ENCODE measurements around the gene P4HB.
"Not testable (repeated sequence)": the region's sequence is repeated elsewhere in the genome, so short reads cannot be mapped to it uniquely, and the experiment has no call there.

The P4HB gene

DNA sequence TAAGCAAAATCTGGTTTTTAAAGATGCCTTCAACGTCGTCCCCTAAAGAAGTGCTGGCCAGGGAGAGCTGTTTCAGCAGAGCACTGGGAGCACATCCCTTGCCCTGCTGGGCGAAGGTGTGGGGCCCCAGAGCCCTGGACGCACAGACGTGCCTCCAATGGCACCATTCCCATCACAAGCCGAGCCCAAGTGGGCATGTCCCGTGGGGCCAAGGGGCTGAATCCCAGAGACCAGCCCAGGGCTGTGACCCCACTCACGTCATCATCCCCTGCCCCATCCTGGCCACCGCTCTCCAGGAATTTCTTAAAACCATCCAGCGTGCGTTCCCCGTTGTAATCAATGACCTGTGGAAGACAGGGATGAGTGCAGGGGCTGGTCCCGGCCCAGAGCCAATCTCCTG lies 15.4 kb downstream of the P4HB start:
- no peak for DNase-seq

DNA sequence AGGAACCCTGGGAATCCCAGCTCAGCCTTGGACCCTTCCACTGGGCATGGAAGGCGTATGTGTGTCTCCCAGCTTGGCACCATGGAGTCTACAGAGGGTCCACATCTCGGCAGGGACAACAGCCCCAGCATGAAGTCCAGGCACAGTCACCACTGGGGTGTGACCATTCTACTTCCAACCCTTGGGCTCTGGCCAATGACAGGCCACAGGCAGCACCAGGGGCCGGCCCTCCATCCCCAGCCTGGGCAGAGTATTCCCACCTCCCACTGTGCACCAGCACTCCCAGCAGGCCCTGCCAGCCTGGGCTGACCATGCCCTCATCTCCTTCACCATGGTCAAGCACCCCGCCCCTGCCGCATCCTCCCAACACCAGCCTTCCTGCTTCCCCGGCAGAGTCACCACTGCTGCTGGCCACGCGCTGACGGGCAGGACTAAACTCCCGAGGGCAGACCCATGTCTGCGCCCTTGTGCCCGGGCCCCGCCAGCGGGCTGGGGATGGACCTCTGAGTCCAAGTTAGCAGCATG lies 15.9 kb downstream of the P4HB start:
- no peak for DNase-seq

DNA sequence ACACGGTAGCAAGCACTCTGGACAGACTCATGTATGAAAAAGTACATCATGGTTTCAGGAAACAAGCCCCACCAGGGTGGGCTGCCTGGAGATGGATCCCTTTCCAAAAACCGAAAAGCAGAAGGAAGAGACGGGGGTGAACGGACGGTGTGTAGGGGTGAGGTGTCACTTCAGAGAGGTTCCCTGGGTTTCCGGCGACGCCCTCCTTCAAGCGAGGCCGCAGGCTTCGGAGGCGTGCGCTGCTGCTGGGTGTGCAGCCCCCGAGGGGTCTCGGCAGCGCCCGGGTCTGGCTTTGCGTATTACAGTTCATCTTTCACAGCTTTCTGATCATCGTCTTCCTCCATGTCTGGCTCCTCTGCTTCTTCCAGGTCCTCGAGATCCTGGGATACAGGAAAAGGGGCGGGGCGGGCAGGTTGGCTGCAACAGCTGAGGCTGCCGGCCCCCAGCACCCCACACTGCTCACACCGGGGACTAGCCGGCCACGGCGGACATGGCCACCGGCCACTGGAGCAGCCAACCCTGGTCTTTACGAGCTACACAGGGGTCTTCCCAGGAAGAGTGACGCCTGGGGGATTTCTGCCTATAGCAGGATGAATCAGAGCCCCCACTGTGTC lies 16.5 kb downstream of the P4HB start:
- no peak for DNase-seq

DNA sequence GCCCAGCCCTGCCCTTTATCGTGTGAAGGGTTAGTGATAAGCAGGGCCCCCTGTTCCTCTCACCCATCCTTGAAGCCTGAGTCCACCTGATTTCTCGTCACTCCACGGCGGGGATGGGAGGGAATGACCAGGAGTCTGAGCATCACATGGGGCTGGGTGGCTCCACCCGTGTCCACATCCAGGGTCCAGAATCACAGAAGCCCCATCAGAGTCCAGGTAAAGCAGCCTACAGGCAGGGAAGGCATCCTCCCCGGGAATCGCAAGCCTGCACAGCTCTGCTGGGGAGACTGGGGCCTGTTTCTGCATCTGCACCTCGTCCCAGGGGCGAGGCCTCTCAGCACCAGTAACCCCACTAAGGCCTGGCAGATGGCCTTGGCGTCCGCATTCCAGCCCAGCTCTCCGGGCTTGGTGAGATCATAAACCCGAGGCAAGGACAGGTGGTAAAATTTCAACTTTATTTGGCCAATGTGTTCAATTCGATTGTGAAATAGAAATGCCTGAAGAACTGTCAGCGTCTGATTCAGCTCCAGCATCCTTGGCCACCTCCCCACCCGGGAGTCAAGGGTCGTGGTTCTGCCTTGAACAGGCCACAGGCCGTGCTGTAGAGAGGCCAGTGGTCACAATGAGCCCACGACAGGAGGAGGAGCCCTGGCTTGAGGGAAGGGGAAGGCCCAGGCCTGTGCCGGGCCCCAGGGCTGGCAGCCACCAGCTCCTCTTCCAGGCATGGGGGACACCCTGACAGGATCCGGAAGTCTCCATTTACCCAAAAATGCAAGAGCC lies 17.4 kb downstream of the P4HB start:
- DNase-seq = no peak

DNA sequence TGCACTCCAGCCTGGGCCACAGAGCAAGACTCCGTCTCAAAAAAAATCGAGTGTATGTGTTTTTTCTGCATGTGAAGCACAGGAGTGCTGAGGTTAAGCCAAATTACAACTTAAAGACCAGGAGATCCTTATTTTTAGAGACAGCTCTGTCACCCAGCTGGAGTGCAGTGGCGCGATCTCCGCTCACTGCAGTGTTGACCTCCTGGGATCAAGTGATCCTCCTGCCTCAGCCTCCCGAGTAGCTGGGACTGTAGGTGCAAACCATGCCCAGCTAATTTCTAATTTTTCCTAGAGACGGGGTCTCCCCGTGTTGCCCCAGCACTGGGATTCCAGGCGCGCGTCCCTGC lies 18.0 kb downstream of the P4HB start:
- DNase-seq = no peak

DNA sequence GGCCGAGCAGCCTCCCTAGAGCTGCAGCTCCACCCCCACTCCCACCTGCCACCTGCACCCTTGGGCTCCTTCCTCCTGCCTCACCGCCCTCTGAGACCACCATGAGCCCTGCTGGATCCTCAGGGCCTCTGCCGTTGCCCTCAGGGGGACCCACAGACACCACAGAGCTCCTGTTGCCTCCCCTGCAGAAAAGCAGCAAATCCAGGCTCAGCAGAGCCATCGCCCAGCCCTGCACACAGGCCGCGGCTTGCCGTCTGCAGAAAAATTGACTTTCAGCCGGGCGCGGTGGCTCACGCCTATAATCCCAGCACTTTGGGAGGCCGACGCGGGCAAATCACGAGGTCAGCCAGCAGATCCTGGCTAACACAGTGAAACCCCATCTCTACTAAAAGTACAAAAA lies 18.5 kb downstream of the P4HB start:
- no peak for DNase-seq

DNA sequence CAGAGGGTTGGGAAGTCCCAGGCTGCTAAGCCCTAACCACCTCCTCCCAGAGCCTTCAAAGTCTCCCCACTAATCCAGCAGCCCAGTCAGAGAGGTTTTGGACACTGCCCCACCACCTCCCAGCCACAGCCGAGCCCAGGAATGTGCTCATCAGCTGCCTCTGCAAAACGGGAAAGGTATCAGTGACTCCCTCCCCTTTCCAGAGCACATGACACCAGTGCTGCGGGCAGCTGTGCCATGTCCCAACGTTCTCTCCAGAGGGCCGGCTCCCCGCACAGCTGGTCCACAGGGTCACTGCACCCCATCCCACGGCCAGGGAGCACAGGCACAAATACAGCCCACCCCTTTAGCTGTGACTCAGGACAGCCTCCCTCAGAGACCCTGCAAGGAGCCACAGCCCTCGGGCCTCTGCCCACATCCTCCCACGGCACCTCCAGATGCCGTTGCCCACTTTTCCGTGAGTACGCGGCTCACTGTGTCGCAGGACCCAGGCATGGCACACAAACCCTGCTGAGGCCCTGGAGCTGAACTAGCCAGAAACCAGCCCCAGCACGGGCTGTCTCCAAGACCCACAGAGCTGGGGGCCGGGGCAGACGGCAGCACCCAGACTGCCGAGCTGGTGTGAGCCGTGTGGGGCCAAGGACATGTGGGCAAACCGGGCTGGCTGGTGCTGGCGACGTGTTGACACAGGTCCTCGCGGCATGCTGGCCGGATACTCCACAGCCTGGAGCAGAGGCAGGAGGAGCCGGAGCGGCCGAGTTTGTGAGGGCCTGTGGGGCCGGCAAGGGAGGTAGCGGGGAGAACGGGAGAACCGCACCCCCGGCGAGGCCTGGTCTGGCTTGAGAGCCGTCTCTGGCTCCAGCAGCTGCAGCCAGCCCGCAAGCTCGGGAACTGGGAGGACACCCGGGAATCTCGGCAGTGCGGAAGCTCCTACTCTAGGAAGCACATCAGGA lies 19.2 kb downstream of the P4HB start:
- no peak for DNase-seq

DNA sequence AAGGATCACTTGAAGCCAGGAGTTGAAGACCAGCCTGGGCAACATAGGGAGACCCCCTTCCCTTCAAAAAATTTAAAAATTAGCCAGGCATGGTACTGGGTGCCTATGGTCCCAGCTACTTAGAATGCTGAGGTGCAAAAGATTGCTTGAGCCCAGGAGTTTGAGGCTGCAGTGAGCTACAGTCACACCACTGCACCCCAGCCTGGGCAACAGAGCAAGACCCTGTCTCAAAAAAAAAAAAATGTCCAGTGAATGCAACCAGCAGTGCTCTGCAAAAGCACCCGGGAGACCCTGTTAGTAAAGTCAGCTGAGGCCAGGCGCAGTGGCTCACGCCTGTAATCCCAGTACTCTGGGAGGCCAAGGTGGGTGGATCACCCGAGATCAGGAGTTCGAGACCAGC lies 20.3 kb downstream of the P4HB start:
- not testable (repeated sequence) for DNase-seq

DNA sequence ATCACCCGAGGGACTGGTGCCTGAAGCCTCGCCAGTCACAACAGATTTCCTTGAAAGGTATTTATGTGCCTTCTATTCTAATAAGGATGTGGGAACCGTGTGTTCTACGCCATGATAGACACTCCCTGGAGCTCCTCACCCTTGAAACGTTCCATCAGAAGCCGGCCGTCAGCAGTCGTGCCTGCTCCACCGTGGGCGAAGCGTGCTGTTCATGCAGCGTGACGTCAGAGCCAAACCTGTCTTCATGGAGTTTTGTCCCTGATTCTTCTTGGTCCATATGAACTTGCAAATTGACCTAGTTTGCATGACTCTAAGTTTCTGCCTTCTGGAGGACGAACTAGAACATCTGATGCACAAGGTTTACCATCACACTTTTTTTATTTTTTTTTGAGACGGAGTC lies 21.0 kb downstream of the P4HB start:
- no peak for DNase-seq

DNA sequence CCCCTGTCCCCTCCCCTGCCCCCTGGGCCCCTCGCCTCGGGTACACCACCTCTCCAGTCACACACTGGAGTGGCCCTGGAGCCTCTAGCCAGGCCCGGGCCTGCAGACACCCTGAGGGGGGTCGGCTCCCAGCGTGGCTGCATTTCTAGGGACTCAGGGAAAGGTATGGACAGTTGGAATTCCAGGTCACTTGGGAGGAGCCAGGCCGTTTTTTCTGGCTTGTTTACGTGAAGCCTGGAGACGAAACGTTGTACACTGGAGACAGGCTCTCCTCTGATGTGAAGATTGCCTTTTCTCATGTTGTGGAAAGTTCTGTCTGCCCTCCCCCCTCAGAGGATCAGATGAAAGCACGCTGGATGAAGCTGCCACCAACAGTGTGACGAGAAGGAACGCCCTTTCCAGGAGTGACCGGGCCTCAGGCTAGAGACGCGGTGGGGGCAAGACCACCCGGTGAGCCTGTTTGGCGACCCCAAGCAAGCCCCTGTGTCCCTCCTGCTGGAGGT lies 21.5 kb downstream of the P4HB start:
- DNase-seq = no peak

DNA sequence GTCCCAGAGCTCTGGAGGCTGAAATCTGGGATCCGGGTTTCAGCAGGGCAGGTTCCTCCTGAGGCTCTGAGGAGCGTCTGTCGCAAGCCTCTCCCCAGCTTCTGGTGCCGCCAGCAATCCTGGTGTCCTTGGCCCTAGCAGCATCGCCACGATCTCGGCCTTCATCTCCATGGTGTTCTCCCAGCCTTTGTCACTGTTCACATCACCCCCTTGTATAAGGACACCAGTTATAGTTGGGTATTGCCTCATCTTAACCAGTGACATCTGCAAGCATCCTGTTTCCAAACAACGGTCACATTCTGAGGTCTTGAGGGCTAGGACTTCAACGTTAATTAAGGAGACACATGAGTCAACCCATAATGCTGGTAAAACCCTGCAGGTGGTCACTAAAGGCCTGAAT lies 22.7 kb downstream of the P4HB start:
- no peak for DNase-seq

DNA sequence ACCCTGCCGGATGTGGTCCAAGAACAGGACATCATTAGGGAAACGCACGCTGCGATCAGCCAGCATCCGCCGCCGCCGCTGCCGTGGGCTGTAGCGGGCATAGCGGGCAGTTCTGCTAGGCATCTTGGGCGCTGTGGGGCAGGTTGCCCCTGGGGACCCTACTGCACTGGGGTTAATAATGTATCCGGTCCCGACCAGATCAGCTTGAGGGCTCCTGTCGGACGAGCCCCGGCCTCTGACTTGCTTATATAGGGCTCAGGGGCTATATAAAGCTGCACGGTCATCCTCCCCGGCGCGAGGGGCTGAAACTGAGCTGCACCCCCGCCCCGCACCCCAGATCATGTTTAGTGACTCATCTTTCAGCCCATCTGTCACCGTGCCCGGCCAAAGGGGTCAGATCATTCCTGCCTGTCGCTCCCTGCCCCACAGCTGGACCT lies 25.5 kb downstream of the P4HB start, which contains the start of gene PPP1R27:
Gene PPP1R27, minus strand, starts transcription at position 220 of the 437 bp plus-strand sequence. Its CDS starts 97 bp downstream, at position 123.
- no peak for DNase-seq

DNA sequence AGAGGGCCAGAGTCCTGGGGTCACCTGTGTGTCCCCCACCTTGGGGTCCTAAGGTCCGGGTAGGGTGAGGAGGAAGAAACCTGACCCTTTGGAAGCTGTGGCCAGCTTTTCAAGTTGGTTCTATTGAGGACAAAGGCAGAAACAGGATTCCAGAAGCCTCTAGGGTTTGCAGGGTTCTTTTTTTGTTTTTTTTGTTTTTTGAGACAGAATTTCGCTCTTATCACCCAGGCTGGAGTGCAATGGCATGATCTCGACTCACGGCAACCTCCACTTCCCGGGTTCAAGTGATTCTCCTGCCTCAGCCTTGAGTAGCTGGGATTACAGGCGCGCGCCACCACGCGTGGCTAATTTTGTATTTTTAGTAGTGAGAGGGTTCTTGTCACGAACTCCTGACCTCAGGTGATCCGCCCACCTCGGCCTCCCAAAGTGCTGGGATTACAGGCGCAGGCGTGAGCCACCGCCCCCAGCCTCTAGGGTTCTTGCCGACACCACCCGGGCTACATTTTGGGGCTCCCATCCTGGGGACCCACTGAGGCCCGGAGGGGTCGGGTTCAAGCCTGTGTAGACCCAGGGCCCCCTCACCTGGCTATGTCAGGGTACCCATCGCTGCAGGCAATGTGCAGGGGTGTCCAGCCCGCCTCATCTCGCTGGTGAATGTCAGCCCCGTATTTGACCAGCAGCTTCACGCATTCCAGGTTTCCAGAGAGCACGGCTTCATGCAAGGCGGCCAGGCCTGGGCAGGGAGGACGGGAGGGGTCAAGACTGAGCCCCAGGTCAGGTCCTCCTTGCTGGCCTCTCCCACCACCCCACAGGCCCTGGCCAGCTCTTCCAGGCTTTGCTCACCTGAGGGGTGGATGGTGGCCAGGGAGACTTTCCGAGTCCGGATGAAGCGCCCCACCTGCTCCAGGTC lies 26.2 kb downstream of the P4HB start:
- DNase-seq = no peak

DNA sequence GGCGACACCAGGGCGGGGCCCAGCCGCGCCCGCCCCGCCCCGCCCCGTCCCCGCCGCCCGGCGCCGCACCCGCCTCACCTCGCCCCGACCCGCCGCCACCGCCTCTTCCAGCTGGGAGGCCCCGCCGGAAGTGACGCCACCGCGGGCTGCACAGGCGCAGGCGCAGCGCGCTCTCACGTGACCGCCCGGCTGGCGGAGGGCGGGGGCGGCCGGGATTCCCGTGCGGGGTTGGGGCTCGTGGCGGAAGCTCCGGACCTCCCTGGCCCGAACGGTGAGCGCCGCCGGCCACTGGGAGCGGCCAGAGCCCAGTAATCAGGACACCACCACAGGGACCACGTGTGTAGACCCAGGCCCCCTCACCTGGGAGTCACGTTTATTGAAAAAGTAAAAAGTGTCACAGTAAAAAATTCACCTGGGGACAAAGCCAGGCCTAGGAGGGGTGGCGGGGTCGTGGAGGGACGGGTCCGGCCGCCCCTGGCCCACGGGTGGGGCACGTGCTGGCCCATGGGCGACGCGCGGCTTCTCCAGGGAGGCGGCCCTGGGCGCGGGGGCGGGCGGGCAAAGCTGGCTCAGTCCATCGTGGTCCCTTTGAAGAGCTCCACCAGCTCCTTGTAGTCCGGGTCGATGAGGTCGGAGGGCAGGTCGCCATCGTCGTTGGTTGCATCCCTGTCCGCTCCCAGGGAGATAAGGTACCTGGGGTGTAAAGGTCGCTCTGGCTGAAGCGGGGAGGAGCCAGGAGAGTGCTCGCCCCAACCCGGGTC lies 27.0 kb downstream of the P4HB start, which contains the start of gene MCRIP1:
Gene MCRIP1, minus strand, starts transcription at position 132 of the 761 bp plus-strand sequence. CDS start 8,785 bp downstream, outside the sequence.
- peak; percentile 94 to 97 for DNase-seq

DNA sequence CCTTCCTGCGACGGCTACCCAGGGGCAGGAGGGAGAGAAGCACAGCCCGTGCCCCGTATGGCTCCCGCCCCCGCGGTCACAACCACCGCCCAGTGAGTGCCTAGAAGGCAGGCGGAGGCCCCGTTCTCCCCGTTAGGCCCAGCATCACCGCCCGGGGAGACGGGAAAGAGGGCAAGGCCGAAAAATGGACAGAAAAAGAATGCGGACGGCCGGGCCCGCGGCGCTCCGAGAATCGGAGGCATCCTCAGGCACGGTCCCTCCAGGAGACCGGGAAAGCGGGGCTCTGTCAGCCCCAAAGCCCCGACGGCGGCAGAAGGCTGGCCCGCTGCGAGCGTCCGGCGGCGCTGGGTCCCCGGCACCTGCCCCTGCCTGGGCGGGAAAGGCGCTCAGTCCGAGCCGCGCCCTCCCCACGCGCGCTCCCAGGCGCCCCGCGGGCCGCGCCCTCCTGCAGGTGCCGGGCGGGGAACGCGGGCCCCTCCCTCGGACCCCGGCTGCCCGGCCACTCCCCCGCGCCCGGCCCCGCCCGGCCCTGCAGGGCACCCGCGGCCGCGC lies 27.7 kb downstream of the P4HB start:
- no peak for DNase-seq

DNA sequence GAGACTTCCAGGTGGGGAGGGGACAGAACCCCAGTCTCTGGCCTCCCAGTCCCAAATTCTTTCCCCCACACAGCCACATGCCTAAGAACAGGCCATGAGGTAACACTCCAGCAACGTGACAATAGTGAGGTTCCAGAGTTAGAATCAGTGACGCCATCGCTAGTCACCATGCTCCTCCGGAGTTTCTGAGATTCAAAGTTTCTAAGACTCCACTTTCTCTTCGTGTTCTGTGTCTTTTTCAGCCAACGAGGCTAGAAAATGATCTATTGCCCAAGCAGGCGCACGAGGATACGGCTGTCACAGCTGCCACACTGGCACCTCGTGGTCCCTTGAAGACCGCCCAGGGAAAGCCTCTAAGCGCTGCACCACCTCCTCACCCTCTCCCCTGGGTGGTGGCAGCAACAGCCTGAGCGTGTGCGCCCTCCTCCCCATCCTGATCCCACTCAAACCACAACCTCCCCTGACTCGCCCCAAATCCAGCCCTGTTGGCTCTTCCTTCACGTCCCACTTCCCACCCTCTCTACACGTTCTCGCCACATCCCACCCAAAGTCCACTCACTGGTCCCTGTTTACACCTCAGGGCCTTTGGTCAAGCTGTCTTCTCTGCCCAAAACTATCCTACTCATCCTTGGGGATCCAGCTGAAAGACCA lies 28.3 kb downstream of the P4HB start:
- DNase-seq = peak; percentile 39 to 44

DNA sequence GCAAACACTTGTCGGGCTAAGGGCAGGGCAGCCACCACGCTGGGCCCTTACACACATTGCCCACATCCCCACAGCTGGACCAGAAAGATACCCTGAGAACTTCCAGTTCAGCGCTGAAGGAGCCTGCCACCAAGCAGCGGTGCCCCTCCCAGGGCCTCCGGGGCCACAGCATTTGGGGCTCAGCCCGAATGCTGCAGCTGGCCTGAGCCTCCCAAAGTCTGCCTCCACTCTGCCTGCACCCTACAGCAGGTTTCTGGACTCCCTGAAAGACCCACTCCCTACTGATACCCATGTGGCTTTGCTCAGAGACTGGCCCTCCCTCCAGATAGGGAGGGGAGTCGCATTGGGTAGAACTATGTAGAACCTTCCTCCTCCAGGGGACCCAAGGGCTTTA lies 28.8 kb downstream of the P4HB start:
- no peak for DNase-seq

DNA sequence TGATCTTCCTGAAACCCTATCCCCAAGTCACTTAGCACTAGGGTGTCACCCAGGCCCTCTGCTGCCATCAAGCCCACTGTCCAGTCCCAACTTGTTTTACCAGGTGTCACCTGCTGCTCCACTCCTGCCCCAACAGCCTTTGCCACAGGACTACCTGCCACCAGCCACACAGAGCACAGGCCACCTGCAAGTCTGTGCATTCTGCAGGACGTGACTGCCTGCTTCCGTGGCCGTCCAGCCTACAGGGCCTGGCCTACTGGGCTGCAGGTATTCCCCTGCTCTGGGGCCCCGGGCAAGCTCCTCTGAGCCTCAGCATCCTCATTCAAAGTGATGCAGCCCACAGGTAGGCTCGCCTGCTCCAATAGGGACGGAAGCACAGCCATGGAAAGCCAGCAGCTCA lies 30.5 kb downstream of the P4HB start:
- no peak for DNase-seq

DNA sequence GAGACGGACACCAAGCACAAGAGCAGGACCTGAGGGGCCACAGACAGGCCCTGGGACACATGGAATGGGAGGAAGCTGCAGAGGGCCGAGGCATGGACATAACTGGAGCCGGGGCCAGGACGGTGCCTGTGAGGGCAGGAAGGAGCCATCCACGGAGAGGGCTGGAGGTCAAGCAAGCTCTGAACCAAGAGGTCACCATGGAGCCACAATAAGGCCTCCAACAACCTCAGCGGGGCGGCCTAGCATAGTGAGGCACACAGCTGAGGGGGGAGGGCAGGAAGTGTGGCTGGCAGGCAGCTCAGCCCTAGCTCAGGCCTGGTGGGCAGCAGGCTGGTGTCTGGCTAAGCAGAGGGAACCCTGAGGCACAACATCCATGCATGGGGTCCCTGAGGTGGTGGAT lies 31.7 kb downstream of the P4HB start:
- no peak for DNase-seq

DNA sequence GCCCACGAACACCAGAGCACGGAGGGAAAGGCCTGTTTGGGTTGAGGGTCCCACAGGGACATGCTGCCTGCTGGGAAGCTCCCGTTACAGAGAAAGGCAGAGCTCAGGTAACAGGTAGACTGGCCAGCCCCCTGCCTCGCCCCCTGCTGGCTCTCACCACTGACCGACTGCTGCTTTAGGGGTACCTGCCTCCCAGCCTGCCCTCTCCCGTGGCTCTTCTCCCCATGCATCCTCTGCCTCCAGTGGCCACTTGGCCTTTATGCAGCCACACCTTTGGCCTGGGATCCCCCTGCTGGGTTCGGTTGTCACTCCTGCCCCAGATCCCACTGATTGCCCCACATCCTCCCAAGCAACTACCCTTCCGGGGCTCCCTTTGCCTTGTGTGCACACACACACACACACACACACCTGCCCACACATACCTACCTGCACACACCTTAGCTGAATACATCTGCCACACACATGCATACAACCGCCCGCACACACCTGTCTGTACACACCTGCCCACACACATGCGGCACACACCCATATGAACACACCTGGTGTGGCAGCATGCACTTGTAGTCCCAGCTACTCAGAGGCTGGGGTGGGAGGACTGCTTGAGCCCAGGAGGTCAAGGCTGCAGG lies 34.4 kb downstream of the P4HB start:
- no peak for DNase-seq
